NCI-H146 (cell line): Measurements from ENCODE around the gene HEXA.

Experiments used
- DNase-seq: peaks from one replicate; lab custom pipeline; 2025; lab: John Stamatoyannopoulos, UW

HEXA gene

DNA sequence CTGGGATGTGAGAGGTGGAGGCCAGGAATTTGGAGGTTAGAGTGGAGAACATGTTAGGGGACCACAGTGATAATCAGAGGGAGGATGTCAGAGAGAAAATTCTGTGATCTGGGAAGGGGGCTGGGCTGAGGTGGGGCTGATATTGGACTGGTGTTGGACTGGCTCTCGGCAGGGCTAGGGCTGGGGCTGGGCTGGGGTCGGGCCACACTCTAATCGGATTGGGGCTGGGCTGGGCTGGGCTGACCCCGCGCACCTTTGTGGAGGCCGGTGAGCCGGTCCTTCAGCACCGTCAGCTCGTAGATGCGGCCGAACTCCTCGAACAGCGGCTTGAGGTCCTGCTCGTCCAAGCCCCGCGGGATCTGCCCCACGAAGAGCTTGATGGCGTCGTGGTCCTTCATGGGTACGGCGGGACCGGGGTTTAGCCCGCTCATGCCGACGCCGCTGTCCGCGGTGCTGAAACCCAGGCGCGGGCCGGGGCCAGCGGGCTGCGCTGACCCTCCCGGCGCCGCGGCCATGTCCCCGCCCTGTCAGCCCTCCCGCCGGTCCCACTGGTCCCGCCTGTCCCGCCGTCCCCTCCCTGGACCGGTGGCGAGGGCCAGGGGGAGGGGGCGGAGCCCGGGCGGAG is 56.3 kb downstream of the HEXA start:
- DNase-seq, result no peak

GRCh38 chr15:72318408-72318942 is 57.3 kb downstream of the HEXA start:
- no peak for DNase-seq

DNA sequence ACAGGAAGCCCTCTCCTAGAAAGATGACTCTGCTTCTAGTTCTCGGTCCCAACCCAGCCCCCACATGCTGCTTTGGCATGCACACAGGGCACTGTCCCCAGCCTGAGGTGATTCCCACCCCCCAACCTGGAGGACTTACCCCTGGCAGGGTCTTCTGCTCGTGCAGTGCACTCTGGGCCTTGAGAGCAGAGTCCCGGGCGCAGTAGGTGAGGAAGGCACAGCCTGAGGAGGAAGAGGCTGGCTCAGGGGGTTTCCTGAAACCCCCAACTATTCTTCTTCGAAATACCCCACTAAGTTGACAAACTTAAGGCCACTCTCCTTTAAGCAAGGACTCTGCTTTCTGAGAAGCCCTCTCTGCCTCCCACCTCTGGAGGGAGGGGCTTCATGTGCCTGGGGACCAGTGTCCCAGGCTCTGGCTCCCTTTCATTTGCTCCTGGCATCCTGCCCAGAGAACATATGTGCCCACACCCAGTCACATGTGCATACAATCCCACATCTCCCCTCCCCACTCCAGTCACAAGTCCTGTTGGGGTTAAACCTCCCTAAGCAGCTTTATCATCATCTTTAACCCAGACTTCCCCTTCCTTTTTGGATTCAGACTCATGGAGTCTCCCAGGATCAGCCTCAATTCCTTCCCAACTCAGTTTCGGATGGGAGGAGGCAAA is 60.0 kb downstream of the HEXA start:
- peak; percentile 8 for DNase-seq

- DNase-seq, result no peak
Measured at GRCh38 chr15:72313881-72314280, 61.9 kb downstream of the HEXA start.

- no peak for DNase-seq
Measured at GRCh38 chr15:72313448-72313840, 62.4 kb downstream of the HEXA start.

DNA sequence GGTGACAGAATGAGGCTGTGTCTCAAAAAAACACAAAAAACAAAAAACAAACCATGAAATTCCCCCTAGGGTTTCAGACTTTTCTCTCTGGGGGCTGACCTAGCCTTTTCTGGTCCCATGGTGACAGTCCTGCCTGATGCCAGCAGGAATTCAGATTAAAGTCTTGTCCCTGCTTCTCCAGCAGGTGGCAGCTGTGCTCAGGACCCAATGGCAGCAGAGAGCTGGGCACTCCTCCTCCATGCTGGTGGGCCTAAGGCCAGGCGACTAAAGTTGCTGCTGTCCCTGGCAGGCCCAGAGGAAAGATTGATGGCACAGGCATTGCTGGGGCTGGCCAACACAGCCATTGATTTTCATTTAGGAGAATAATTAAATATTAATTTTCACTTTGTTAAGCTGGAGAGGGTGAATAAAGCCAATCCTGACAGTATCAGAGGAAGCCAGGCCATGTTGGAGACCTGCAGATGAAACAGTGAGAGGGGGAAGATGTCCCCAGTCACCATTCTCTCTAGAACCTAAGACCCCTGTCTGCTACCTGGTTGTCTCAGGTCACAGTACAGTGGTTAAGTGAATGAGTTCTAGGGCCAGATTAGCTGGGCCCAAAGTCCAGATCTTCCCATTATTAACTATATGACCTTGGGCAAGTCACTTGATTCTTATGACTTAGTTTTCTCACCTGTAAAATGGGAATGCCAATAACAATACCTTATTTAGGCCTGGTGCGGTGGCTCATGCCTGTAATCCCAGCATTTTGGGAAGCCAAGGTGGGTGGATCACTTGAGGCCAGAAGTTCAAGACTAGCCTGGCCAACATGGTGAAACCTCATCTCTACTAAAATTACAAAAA is 63.0 kb downstream of the HEXA start:
- peak; percentile 55 for DNase-seq

GRCh38 chr15:72307026-72307425 is 68.8 kb downstream of the HEXA start:
- DNase-seq, result no peak

DNA sequence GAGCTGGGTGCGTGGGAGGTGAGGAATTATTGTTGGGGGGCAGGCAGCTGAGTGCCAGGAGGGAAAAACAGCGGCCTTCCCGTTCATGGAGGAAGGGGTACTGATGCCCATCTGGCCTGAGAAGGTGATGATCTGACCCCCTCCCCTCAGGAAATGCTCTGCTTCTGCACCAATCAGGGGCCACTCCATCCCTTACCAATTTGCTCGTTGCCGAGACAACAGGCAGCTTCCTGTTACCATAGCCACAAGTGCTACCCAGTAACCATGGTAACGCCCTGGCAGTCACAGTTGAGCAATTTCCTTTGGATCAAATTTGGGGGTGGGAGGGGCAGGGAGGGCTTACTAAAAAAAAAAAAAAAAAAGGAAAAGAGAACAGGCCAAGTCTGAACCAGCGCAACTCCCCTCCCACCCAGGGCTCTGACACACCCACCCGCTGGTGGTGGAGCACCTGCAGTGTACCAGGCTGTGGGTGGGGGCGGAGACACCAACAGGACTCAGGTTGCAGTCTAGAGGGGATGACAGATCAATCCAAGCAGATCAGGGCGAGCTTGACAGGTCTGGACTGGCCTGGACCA is 69.5 kb downstream of the HEXA start:
- peak; percentile 69 for DNase-seq

DNA sequence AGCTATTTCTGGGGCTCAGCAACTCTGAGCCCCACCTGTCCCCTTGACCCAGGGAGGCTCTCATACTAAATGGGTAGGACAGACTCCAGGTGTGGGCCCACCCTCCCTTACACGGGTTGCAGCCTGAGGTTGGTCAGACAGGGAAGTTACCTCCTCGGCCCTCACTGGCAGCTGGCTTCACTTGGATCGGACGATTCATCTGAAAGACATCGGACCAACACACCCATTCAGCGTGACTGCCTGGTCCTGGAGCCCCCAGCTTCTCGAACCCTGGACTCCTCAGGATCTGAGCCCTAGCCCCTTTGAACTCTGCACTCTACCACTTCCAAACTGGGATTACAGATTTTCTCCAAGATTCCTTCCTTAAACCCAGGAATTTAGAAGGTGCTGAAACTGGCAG is 71.2 kb downstream of the HEXA start:
- DNase-seq, result no peak

DNA sequence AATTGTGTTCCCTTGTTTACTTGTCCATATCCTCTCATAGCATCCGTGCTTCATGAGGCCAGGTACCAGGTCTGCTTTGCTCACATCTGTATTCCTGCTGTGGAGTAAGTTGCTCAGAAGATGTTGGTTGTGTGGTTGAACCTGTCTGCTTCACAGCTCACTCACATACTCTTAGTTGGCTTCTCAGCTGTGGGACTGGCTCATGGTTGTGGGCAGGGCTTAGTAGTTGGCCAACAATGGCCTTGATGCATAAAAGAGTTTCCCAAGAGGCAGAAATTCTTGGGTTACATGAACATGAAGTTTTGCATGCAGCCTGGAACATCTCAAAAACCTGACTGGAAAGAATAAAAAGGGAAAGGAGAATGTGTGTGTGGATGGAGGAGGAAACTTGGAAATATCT is 72.9 kb downstream of the HEXA start:
- no peak for DNase-seq
